ENCODE measurements around the gene SLIT2. TPM values are rescaled to one million over a fixed set of nuclear protein-coding genes. Genes with fewer than 3 reads are reported as not detected.

SLIT2 gene
- total RNA-seq, 1 experiment from 2014 or later, result 10.2 TPM

- intact Hi-C loops (cut with micrococcal nuclease), result no loop called here
- no TSS peak for BruUV-seq (replicated peaks)
- no peaks in the 10 kb centered on the region for H3K9me3 Mint-ChIP-seq (ENCODE audit: unreplicated experiment)
- CTCF ChIA-PET, result interaction anchor here (1.3 kb wide), 1 partner anchor 35 kb away, joined by 3 read pairs; no protein-coding TSS in a partner anchor
- H3K36me3 Mint-ChIP-seq (ENCODE audit: insufficient read depth, unreplicated experiment), result no peaks in the 10 kb centered on the region
- no peaks in the 10 kb centered on the region for H3K27me3 Mint-ChIP-seq (ENCODE audit: insufficient read depth, unreplicated experiment)
- H3K4me1 Mint-ChIP-seq (ENCODE audit: insufficient read depth, unreplicated experiment), result no peaks in the 10 kb centered on the region
- H3K4me3 Mint-ChIP-seq (ENCODE audit: unreplicated experiment), result no peak overlapping the region
- POLR2A ChIA-PET, result interaction anchor here (3.9 kb wide), 1 partner anchor 14 kb away, joined by 12 read pairs; the partner anchor contains the start of gene SLIT2
- TF ChIP-seq CTCF (IDR thresholded peaks at IDR 0.05; ENCODE audit: unreplicated experiment), result no peak
- no peak for DNase-seq (ENCODE audit: unreplicated experiment)
- H3K27ac Mint-ChIP-seq (ENCODE audit: low read depth, unreplicated experiment), result no peak overlapping the region
Measured at GRCh38 chr4:20266215-20267082, 14.7 kb downstream of the SLIT2 start.

GRCh38 chr4:20268028-20268427 lies 16.3 kb downstream of the SLIT2 start:
- POLR2A ChIA-PET, result no interaction called here

GRCh38 chr4:20269320-20269719 lies 17.6 kb downstream of the SLIT2 start:
- Mint-ChIP-seq H3K9me3 (ENCODE audit: unreplicated experiment) (no peaks in the 10 kb centered on the region), H3K27me3 (ENCODE audit: insufficient read depth, unreplicated experiment) (no peaks in the 10 kb centered on the region), H3K36me3 (ENCODE audit: insufficient read depth, unreplicated experiment) (no peaks in the 10 kb centered on the region), H3K4me1 (ENCODE audit: insufficient read depth, unreplicated experiment) (peaks cover 11% of the 10 kb centered on the region), H3K27ac (ENCODE audit: low read depth, unreplicated experiment) (no peak overlapping the region), H3K4me3 (ENCODE audit: unreplicated experiment) (no peak overlapping the region)
- TF ChIP-seq CTCF (IDR thresholded peaks at IDR 0.05; ENCODE audit: unreplicated experiment), result no peak
- no peak for DNase-seq (ENCODE audit: unreplicated experiment)
- CTCF ChIA-PET, result interaction anchor here (0.7 kb wide), 1 partner anchor 22 kb away, joined by 3 read pairs; no protein-coding TSS in a partner anchor
- intact Hi-C loops (cut with micrococcal nuclease), result no loop called here
- BruUV-seq (replicated peaks), result no TSS peak
- POLR2A ChIA-PET, result no interaction called here

More at GRCh38 chr4:20268028-20268427, 16.3 kb downstream of the SLIT2 start:
- no peak for TF ChIP-seq CTCF (IDR thresholded peaks at IDR 0.05; ENCODE audit: unreplicated experiment)
- Mint-ChIP-seq H3K4me1 (ENCODE audit: insufficient read depth, unreplicated experiment) (peaks cover 11% of the 10 kb centered on the region), H3K27me3 (ENCODE audit: insufficient read depth, unreplicated experiment) (no peaks in the 10 kb centered on the region), H3K36me3 (ENCODE audit: insufficient read depth, unreplicated experiment) (no peaks in the 10 kb centered on the region), H3K9me3 (ENCODE audit: unreplicated experiment) (no peaks in the 10 kb centered on the region), H3K4me3 (ENCODE audit: unreplicated experiment) (no peak overlapping the region), H3K27ac (ENCODE audit: low read depth, unreplicated experiment) (no peak overlapping the region)
- CTCF ChIA-PET, result interaction anchor here (0.7 kb wide), 2 partner anchors 125 to 1580 kb away, joined by 3 read pairs; no protein-coding TSS in a partner anchor
- BruUV-seq (replicated peaks), result no TSS peak
- intact Hi-C loops (cut with micrococcal nuclease), result no loop called here
- no peak for DNase-seq (ENCODE audit: unreplicated experiment)

GRCh38 chr4:20271950-20272349 lies 20.2 kb downstream of the SLIT2 start:
- no peak for TF ChIP-seq CTCF (IDR thresholded peaks at IDR 0.05; ENCODE audit: unreplicated experiment)
- CTCF ChIA-PET, result interaction anchor here (0.6 to 1.8 kb wide), 5 partner anchors 20 to 966 kb away, joined by 3 to 6 read pairs (median 3); partner anchors contain the start of gene SLIT2
- Mint-ChIP-seq H3K27ac (ENCODE audit: low read depth, unreplicated experiment) (peak overlapping the region; percentile 80), H3K36me3 (ENCODE audit: insufficient read depth, unreplicated experiment) (no peaks in the 10 kb centered on the region), H3K9me3 (ENCODE audit: unreplicated experiment) (no peaks in the 10 kb centered on the region), H3K4me3 (ENCODE audit: unreplicated experiment) (no peak overlapping the region), H3K27me3 (ENCODE audit: insufficient read depth, unreplicated experiment) (no peaks in the 10 kb centered on the region), H3K4me1 (ENCODE audit: insufficient read depth, unreplicated experiment) (peaks cover 11% of the 10 kb centered on the region)
- no peak for DNase-seq (ENCODE audit: unreplicated experiment)
- POLR2A ChIA-PET, result interaction anchor here (0.6 to 1.5 kb wide), 2 partner anchors 61 to 496 kb away, joined by 3 read pairs; no protein-coding TSS in a partner anchor
- BruUV-seq (replicated peaks), result no TSS peak
- intact Hi-C loops (cut with micrococcal nuclease), result no loop called here

All from MCF 10A (cell line).